Amygdala (tissue), 56 donors: ENCODE results near the gene PSMD9.
A peak's percentile ranks its signal among the peaks of the same experiment; 100 is the strongest.
"Not testable (repeated sequence)": the region's sequence is repeated elsewhere in the genome, so short reads cannot be mapped to it uniquely, and the experiment has no call there.

ENCODE experiments used
- DNase-seq, 56 donors: peaks; one replicate each; lab custom pipeline; 2025; lab: John Stamatoyannopoulos, UW

Gene PSMD9

DNA sequence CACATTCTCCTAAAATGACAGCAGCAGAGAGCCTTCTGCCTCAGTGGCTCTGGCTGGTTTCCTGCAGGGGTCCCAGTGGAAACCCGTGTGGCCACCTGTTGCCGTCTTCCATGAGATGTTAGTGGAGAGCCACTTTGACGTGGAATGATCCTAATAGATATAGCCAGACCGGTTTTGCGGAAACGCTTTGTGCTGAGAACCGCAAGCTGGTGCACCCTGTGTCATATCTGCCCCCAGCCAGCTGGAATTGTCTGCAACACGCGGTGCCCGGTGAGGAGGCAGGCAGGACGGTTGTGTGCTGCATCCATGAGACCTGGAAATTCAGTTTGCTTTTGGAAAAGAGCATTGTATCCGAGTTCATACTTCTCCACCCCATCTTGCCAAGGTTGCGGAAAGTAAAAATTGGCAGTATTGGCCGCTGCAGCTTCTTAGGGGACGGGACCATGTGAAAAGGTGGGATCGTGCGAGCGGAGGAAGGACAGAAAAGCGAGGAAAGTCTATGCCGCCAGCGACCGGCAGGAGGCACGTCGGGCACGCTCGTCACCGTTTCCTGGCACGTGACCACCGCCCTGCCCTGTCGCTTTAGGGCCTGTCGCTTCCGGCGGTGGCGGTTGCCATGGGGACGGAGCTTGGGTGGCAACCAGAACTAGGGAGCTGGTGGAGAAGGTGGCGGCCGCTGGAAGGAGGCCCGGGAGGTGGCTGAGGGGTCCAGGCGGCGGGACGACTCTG lies 29.5 kb downstream of the PSMD9 start, which contains the start of gene CFAP251:
TSS of gene CFAP251 (plus strand) at position 643 of the 729 bp plus-strand sequence. CDS start 2,714 bp downstream, outside the sequence.
- peak; percentile 15 to 96 (median 82) for DNase-seq

DNA sequence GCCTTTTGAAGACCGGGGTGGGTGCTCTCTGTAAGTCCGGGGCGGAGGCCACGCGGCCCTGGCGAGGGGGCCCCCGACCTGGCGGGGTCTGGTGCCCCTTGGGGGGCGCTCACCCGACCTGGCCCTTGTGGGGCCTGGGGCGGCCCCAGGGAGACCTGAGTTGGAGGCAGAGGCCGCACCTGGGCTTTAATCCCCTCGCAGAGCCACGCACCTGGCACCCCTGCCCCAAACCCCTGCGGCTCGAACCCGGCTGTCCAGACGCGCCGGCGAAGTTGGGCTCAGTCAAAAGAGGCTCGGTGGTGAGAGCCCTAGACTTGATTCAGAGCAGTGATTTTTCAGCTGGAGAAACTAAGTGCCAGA lies 30.1 kb downstream of the PSMD9 start:
- peak in 1 of 56 donors; percentile 23 for DNase-seq

DNA sequence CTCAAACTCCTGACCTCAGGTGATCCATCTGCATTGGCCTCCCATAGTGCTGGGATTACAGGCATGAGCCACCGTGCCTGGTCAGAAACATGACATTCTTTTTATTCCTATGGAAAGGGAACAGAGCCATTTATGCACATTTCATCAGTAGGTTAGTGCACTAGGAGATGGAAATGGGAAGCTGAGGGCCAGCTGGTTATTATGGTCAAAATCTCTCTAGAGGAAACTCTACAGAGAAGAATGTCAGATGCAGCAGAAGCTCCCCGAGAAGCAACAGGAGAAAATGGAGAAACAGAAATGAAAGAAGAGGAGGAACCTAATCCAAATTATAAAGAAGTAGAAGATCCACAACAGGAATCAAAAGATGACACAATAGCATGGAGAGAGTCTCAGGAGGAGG lies 32.5 kb downstream of the PSMD9 start:
- no peak for DNase-seq

DNA sequence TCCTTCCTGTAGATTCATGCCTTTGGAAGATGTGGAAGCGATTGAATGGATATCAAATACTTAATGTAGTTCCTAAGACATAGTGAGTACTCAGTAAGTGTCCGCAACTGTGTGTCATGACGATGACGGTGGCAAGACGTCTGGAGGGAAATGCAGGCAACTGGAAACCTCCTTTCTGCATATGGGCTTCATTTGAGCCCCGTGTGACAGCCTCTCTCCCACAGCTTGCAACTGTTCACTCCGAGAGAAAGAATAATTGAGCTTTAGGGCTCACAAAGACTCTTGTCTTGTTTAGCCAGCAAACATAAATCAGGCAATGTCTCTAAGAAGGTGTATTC lies 36.7 kb downstream of the PSMD9 start:
- DNase-seq: no peak

DNA sequence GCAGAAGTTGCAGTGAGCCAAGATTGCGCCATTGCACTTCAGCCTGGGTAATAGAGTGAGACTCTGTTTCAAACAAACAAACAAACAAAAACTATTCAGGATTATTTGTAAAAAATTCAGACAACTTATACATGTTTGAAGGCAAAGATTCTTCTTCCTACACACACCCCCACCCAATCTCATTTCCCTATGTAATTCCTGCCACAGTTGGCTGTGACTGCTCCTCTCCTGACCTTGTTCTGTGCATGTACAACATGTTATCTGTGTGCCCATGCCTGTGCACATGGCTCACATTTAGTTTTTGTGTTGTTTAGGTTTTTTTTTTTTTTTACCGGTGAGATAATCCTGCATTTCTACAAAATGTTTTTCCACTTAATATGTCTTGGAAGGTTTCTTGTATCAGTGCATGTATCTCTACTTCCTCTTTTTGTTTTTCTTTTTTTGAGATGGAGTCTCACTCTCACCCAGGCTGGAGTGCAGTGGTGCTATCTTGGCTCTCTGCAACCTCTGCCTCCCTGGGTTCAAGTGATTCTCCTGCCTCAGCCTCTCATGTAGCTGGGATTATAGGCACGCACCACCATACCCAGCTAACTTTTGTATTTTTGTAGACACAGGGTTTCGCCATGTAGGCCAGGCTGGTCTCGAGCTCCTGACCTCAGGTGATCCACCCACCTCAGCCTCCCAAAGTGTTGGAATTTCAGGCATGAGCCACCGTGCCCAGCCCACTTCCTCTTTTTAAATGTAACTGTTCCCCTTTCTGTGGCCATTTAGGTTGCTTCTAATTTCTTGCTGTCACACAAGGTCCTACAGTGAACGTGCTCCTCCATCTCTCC lies 38.5 kb downstream of the PSMD9 start:
- DNase-seq: no peak

DNA sequence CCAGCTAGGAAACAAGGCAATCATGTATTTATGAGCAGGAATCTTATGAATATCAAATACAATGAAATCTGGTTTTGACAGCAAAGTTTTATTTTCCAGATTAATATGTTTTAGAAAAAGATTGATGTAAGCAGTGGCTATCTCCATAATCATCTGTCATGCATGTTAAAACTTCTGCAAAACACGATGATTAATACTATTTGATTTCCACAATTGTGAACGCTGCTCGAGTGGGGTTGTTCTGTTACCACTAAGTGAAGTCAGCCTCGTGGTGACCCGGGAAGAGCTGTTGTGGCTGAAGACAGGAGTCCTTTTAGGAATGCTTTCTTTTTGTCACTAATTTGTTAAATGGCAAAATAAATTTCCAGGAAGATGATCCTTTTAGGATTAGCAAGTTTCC lies 39.2 kb downstream of the PSMD9 start:
- DNase-seq: no peak

DNA sequence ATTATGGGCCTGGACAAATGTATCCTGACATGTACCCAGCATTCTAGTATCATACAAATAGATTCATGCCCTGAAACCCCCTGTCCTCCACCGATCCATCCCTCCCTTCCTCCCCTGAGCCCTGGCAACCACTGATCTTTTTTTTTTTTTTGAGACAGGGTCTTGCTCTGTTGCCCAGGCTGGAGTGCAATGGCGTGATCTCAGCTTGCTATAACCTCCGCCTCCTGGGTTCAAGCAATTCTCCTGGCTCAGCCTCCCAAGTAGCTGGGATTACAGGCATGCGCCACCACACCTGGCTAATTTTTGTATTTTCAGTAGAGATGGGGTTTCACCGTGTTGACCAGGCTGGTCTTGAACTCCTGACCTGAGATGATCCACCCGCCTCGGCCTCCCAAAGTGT lies 41.0 kb downstream of the PSMD9 start:
- DNase-seq: not testable (repeated sequence)

DNA sequence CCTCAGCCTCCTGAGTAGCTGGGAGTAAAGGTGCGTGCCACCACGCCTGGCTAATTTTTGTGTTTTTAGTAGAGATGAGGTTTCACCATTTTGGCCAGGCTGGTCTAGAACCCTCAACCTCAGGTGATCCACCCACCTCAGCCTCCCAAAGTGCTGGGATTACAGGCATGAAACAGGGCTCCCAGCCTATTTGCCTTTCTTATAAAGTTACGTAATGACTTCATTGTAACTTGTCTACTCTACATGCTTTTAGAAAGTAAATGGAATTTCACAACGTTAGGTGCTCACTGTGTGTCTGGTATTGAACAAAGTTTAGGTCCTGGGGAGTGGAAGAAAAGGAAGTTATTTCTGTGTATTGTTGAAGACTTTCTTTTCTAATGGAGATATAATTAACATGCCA lies 42.3 kb downstream of the PSMD9 start:
- DNase-seq: no peak

DNA sequence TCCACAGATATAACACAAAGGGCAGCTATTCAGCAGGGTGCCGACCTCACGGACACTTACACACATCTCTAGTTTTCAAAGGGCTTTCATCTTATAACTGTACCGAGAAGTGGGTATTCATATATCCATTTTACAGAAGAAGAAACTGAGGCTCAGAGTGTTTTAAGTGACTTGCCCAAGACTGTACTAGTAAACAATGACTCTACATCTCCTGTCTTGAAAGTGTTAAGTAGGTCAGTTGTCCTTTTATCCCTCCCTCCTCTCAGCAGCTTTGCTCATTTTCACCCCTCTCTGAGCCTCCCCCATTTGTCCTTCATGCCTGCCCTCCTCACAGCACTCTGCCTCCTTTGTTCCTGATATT lies 43.6 kb downstream of the PSMD9 start:
- no peak for DNase-seq

DNA sequence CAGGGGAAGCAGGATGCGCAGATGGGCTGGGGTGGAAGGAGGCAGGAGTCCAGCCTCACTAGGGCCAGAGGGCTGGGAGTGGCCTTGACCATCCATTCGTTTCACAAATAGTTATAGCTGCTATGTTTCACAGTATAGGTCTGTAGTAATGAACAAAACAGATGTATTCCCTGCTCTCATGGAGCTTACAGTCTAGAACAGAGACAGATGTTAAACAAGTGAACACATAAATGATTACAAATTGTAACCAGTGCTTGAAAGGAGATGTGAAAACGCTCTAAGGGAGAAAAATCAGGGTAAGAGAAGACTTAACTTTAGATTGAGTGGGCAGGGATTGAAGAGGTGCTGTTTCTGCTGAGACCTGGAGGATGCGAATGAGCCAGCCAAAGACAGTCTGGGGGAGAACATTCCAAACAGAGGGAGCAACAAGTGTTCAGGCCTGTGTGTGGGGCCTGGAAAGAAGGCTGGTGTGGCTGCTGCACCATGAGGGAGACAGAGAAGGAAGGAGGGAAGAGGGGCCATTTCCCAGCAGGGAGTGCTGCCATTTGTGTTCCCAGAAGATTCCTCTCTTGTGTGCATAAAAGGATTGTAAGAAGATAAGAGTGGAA lies 44.4 kb downstream of the PSMD9 start:
- DNase-seq: no peak

DNA sequence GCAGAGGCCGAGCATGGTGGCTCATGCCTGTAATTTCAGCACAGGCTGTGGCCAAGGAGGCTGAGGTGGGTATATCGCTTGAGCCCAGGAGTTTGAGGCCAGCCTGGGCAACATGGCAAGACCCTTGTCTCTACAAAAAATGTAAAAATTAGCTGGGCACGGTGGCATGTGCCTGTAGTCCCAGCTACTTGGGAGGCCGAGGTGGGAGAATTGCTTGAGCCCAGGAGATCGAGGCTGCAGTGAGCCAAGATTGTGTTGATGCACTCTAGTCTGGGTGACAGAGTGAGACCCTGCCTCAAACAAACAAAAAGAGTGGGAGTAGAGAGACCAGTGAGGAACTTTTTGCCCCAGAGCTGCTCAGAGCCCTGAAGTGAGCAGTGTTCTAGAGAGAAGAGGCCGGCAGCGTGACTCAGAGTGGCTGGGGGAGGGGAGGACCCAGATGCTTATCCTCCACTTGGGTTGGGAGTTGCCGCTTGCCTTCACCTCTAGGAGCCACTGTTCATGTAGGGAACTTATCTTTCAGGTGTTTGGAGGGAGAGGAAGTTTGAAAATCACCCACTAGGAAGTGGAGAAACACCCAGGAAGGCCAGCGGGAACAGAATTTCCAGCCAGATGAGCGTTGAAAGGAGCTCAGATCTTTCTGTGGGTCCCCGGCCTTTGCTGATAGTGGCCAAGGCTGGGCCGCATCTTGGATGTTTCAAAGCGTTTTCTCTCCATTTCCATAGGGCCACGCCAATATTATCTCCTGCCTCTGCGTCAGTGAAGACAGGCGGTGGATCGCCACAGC lies 45.1 kb downstream of the PSMD9 start:
- no peak for DNase-seq

DNA sequence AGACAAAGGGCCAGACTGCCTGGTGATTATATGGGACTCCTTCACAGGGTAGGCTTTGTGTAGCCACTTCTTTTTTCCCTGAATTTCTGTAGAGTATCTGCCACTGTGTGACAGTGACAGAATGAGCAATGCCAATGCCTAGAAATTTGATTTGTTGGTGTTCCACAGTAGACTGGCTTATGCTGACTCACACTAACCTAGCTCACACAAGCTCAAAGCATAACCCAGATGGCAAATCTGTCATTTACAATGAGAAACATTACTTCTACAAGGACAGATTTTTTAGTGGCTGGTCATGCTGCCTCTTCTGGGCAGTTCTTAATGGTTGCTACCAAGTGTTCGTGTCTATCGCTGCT lies 45.7 kb downstream of the PSMD9 start:
- DNase-seq: no peak

DNA sequence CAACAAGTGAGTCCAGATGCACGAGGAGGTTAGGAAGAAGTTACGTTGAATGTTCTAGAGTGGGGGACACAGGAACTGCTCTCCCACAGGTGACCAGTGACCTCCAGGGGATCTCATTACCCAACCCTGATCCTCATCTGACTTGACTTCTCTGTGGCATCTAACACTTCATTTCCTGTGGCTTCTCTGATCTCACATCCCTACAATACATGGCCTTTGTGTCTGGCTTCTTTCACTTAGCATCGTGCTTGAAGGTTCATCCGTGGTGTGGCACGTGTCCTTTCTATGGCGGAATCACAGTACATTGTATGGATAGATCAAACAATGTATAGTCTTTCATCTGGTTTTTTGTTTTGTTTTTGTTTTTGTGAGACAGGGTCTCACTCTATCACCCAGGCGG lies 49.1 kb downstream of the PSMD9 start:
- no peak for DNase-seq

DNA sequence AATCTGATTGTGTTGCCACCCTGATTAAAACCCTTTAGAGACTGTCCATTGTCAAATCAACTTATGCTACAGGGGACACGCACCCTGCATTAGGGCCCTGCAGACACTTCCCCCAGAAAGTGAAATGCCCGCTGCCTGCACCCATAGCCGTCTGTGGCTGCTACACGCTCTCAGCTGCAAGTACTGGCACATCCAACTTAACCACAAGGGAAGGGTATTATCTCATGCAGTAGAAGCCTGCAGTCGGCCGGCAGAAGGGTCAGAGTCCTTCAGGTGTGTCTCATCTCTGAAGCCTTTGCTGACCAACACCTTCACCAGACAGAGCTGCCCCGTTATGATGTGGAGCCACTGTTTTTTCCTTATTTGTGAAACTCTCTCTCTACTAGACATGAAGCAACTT lies 50.6 kb downstream of the PSMD9 start:
- peak in 4 of 56 donors; percentile 4 to 29 (median 9) for DNase-seq

DNA sequence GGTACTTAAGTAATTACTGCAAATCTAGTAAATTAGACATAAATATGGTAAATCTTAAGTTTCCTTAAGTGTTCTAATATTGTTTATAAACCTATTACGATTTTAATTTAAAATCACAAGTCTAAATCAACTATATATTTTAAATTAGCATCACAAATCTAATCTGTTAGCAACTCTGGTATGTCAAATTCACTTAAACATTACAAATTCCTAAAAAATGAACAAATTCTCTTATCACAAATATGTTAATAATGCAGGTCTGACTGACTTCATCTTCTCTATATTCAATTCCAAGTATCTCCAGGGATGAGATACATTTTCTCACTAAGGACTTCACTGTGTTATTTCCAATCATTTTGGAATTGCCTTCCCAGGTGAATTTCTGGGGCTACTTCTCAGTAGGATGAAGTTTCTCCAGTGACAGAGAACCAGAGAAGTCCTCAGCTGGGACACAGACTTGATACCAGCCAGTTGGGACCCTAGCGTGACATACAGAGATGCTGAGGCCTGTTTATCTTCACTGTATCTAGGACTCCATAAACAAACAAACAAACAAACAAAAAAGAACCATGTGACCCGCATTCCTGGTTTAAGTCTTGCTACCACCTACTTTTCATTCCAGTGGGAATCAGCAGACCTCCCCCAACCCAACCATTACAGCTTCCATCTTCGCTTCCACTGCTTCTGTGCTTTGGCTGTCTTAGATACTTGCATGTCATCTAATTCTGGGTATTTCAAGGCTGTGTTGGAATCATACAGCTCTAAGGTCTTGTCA lies 51.6 kb downstream of the PSMD9 start:
- DNase-seq: no peak

DNA sequence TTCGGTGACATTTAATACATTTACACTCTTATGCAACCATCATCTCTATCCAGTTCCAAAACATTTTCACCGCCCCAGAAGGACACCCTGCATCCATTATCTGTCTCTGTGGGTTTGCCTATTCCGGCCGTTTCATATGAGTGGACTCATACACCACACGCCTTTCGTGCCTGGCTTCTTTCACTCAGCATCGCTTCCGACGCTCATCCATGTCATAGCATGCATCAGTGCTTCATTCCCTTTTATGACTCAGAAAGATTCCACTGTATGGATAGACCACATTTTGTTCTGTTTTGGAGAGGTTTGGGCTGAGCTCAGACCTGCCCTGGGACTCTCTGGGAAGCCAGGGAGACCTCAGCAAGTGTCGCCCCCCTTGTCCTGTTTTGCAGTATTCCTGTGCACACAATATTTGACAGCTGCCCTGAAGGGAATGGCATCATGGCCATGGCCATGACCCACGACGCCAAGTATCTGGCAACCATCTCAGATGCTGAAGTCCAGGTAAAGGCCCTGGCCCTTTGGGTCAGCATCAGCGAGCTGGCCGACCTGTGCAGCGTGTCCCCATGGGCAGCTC lies 53.6 kb downstream of the PSMD9 start:
- no peak for DNase-seq

DNA sequence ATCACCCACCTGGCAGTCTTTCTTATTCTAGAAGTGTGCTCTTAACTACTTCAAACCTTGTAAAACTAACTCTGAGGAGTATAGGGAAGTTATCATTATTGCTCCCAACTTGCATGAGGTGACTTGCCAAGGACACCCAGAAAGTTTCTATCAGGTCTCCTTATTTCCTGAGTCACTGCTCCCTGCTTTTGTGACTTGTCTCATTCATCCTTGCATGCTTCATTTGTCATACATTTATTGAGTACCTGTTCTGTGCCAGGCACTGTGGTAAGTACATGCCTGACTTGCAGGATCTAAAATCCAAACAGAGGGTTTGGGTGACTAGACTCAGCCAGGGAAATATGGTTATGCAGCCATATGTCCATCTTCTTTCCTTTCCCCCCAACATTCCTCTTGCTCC lies 55.3 kb downstream of the PSMD9 start:
- no peak for DNase-seq

DNA sequence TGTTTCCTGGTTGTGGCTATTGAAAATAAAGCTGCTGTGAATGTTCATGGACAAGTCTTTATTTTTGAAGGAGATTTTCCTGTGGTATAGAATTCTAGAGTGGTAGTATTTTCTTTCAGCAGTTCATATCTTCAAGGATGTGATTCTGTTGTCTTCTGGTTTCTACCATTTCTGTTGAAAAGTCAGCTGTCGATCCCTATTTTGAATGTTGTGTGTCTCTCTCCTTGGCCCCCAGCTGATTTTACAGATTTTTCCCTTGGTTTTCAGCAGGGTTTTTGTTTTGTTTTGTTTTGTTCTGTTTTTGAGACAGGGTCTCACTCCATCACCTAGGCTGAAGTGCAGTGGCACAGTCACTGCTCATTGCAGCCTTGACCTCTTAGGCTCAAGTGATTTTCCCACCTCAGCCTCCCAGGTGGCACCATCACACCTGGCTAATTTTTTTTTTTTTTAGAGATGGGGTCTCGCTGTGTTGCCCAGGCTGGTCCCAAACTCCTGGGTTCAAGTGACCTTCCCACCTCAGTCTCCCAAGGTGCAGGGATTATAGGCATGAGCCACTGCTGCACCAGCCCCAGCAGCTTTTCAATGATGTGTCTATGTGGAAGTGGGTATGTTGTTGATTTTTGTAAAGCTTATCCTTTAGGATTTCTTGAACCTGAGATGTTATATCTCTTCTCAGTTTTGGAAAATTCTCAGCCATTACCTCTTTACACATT lies 57.9 kb downstream of the PSMD9 start:
- no peak for DNase-seq

DNA sequence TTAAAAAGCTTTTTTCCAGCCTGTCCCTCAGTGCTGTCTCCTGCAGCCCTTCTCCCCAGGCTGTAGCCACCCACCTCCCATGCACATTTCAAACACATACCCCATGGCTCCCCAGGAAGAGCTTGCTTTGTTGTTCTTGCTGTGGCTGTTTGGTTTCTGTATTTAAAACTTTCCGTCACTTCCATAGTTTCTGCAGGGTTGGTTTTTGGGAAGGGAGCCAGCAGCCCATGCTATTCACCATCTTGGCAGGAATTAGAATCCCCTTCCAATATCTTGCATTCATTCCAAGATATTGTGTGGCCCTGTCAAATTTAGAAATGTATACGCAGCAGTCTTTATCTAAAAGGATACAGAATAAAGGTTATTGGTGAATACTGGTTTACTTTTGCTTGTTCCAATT lies 59.4 kb downstream of the PSMD9 start:
- no peak for DNase-seq
